ENCODE measurements around the gene COPS3. TPM values are rescaled to one million over a fixed set of nuclear protein-coding genes. Genes with fewer than 3 reads are reported as not detected.

The COPS3 gene
- total and polyA plus RNA-seq, 2 of the 8 experiments (the other 6 are each of a cell fraction or from before 2014, with no cell fraction given) = 82.9 to 110 TPM

- TF ChIP-seq CBX5 (IDR thresholded peaks at IDR 0.05; ENCODE audit: low read depth, low read length) (no peak), GTF2F1 (IDR thresholded peaks at IDR 0.05; ENCODE audit: borderline replicate concordance, low read depth, low read length) (no peak), EGR1 (IDR thresholded peaks at IDR 0.05; ENCODE audit: borderline replicate concordance, low read depth, low read length) (no peak), ATF2 (IDR thresholded peaks at IDR 0.05; ENCODE audit: low read length) (no peak), JUN (IDR thresholded peaks at IDR 0.05; ENCODE audit: low read depth, low read length) (no peak)
Observed at GRCh38 chr17:17243163-17243562, 37.9 kb downstream of the COPS3 start (continued).
